Osteoblast (primary cell): ENCODE data around the gene LTB4R2. TPM values are rescaled to one million over a fixed set of nuclear protein-coding genes. Genes with fewer than 3 reads are reported as not detected.
"Not testable (repeated sequence)": the region's sequence is repeated elsewhere in the genome, so short reads cannot be mapped to it uniquely, and the experiment has no call there.

Source experiments
- DNase-seq: peaks from one replicate; pipeline ENCODE4 v3.0.0; 2011; ENCODE audit warnings: low spot score, mixed read lengths; ENCODE audit not compliant: insufficient read length; ENCODE audit errors: missing footprints
- H2AFZ ChIP-seq: 2 replicates; pipeline ENCODE4 v1.6.0; 2011; ENCODE audit warnings: mild to moderate bottlenecking, low read length
- H3K27ac ChIP-seq: 2 replicates; pipeline ENCODE4 v1.5.1; 2011; ENCODE audit warnings: mild to moderate bottlenecking, low read depth, low read length, moderate library complexity
- H3K27me3 ChIP-seq: 2 replicates; pipeline ENCODE4 v1.6.0; 2012; ENCODE audit warnings: mild to moderate bottlenecking, control low read depth, inconsistent platforms, low read length, moderate library complexity; ENCODE audit not compliant: insufficient read depth
- H3K36me3 ChIP-seq: 2 replicates; pipeline ENCODE4 v1.5.1; 2011; ENCODE audit warnings: mild to moderate bottlenecking, low read length, control low read depth, moderate library complexity; ENCODE audit not compliant: insufficient read depth
- H3K4me1 ChIP-seq: 2 replicates; pipeline ENCODE4 v1.5.1; 2011; ENCODE audit warnings: mild to moderate bottlenecking, low read length, control low read depth, moderate library complexity; ENCODE audit not compliant: insufficient read depth
- H3K4me2 ChIP-seq: 2 replicates; pipeline ENCODE4 v1.6.0; 2011; ENCODE audit warnings: mild to moderate bottlenecking, low read length; ENCODE audit not compliant: insufficient read depth
- H3K4me3 ChIP-seq: fragments of 200-600 bp; sonication (generic); 3 replicates; pipeline ENCODE4 v1.5.1; 2012; ENCODE audit warnings: mild to moderate bottlenecking, low read length, inconsistent platforms; ENCODE audit not compliant: insufficient read depth
- H3K79me2 ChIP-seq: 2 replicates; pipeline ENCODE4 v1.6.0; 2012; ENCODE audit warnings: mild to moderate bottlenecking, low read length, control low read depth, inconsistent platforms; ENCODE audit not compliant: insufficient read depth
- H3K9me3 ChIP-seq: 2 replicates; pipeline ENCODE4 v1.5.1; 2011; ENCODE audit warnings: low read depth, low read length, control low read depth
- H4K20me1 ChIP-seq: 2 replicates; pipeline ENCODE4 v1.6.0; 2012; ENCODE audit warnings: mild to moderate bottlenecking, low read length, control low read depth; ENCODE audit not compliant: insufficient read depth
- total RNA-seq: library from RNA; depleted of rRNA; stranded (reverse); fragments of >200 nt; gene quantifications from 2 replicates; pipeline ENCODE4 v1.2.3, GENCODE V29; 2012
- TF ChIP-seq, protein P1 (sequence below): IDR thresholded peaks from 2 replicates; pipeline ENCODE4 v1.5.1; 2011; ENCODE audit warnings: mild to moderate bottlenecking, low read depth, low read length, moderate library complexity; ENCODE audit errors: extremely low read depth

The LTB4R2 gene
- total RNA-seq, 1 donor: 5.1 TPM

DNA sequence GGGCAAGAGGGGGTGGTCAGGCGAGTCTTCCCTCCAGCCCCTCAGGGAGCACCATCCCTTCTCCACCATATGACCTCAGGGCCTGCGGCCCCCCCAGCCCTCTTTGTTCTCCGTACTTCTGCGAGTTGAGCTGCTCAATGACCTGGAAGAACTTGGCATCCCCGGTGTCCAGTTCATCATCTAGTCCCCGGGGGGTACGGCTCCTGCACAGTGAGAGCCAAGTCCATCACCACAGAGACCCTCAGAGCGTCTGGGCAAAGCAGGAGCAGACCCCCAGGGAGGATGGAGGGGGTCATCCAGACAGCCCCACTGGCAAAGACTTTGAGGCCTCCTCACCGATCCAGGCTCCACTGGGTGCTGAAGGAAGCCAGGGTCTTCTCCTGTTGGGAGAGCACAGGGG lies 16.0 kb downstream of the LTB4R2 start:
- no peak overlapping the region for H3K27ac ChIP-seq
- H3K79me2 ChIP-seq: no peaks in the 10 kb centered on the region
- no peak overlapping the region for H2AFZ ChIP-seq

DNA sequence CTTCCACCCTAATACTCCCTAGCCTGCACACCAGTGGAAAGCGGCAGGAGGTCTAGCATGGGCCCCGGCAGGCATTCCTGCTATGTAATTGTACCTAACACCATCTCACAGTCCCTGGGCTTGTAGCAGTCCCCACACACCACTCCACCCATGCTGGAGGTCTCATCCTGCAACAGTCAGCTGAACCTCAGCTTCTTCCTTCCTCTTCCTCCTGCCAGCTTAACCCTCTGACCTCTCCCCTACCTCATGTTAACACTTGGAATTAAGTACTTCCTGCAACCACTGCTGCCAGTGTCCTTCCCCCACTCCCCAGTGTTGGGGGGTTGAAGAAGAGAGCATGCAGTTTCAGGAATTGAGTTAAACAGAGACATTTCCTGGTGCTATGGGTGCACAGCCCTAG lies 17.4 kb downstream of the LTB4R2 start:
- no peaks in the 10 kb centered on the region for H3K9me3 ChIP-seq
- peaks cover 4% of the 10 kb centered on the region for H4K20me1 ChIP-seq
- no peak for DNase-seq
- peaks cover 11% of the 10 kb centered on the region for H3K36me3 ChIP-seq
- no peak overlapping the region for H3K27ac ChIP-seq
- H3K27me3 ChIP-seq: no peaks in the 10 kb centered on the region
- TF ChIP-seq, protein P1, sequence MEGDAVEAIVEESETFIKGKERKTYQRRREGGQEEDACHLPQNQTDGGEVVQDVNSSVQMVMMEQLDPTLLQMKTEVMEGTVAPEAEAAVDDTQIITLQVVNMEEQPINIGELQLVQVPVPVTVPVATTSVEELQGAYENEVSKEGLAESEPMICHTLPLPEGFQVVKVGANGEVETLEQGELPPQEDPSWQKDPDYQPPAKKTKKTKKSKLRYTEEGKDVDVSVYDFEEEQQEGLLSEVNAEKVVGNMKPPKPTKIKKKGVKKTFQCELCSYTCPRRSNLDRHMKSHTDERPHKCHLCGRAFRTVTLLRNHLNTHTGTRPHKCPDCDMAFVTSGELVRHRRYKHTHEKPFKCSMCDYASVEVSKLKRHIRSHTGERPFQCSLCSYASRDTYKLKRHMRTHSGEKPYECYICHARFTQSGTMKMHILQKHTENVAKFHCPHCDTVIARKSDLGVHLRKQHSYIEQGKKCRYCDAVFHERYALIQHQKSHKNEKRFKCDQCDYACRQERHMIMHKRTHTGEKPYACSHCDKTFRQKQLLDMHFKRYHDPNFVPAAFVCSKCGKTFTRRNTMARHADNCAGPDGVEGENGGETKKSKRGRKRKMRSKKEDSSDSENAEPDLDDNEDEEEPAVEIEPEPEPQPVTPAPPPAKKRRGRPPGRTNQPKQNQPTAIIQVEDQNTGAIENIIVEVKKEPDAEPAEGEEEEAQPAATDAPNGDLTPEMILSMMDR: no peak
- no peak overlapping the region for H2AFZ ChIP-seq
- H3K4me1 ChIP-seq: peaks cover under 1% of the 10 kb centered on the region
- no peak overlapping the region for H3K4me3 ChIP-seq
- no peak overlapping the region for H3K4me2 ChIP-seq
- H3K79me2 ChIP-seq: no peaks in the 10 kb centered on the region

More for the DNA sequence above, 16.0 kb downstream of the LTB4R2 start:
- DNase-seq: peak; percentile 71
- TF ChIP-seq, protein P1: no peak
- H3K4me3 ChIP-seq: no peak overlapping the region
- no peaks in the 10 kb centered on the region for H3K4me1 ChIP-seq
- H3K36me3 ChIP-seq: peaks cover 11% of the 10 kb centered on the region
- no peak overlapping the region for H3K4me2 ChIP-seq
- no peaks in the 10 kb centered on the region for H3K9me3 ChIP-seq
- H4K20me1 ChIP-seq: peaks cover 4% of the 10 kb centered on the region
- no peaks in the 10 kb centered on the region for H3K27me3 ChIP-seq

DNA sequence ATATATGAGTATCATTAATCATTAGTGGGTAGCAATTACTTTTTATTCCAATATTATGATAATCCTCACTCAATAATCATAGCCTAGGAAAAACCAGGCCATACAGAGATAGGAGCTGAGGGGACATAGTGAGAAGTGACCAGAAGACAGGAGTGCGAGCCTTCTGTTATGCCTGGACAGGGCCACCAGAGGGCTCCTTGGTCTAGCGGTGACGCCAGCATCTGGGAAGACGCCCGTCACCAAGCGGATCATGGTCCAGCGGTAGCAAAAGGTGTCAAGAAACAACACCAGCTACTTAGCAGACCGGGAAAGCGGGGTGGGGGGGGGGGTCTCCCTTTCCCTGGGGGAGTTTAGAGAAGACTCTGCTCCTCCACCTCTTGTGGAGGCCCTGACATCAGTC lies 18.0 kb downstream of the LTB4R2 start:
- not testable (repeated sequence) for H2AFZ ChIP-seq, H3K4me1 ChIP-seq, H3K27me3 ChIP-seq, H3K4me2 ChIP-seq, H3K4me3 ChIP-seq, H3K27ac ChIP-seq, H3K9me3 ChIP-seq, H4K20me1 ChIP-seq, H3K36me3 ChIP-seq, DNase-seq, H3K79me2 ChIP-seq
- TF ChIP-seq, protein P1: peak; percentile 42

DNA sequence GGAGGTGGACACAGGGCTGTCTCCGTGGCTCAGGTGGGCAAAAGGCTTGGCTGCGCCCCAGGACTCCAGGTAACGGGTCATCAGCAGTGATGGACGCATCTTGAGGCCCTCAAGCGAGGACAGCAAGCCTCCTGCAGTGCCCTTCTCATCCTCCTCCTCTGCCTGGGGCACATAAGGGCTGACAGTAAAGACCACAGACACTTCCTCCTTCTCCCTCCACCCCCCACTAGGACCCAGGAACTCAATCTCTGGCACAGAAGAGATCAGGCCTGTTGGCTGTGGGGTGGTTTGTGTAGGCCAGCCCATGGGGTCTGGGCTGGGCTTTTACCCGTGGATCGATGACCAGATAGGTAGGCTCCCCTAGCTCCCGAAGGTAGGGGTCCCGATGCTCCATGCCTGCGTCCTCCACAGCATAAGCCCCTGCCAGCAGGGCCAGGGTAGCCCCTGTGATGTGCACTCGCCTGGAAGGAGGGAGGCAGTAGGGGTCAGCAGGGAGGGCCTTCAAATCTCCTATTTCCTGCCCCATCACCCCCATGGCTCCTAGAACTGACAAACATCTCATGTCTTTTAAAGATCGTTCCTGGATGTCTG lies 19.2 kb downstream of the LTB4R2 start:
- TF ChIP-seq, protein P1: no peak
- Histone ChIP-seq H3K27ac (no peak overlapping the region), H4K20me1 (no peaks in the 10 kb centered on the region), H2AFZ (no peak overlapping the region), H3K36me3 (peaks cover 5% of the 10 kb centered on the region), H3K4me2 (no peak overlapping the region), H3K79me2 (no peaks in the 10 kb centered on the region), H3K4me1 (peaks cover 11% of the 10 kb centered on the region), H3K27me3 (no peaks in the 10 kb centered on the region), H3K9me3 (no peaks in the 10 kb centered on the region), H3K4me3 (no peak overlapping the region)
- DNase-seq: peak; percentile 66
